NCI-H345 treated with DMSO at 0.1 percent for 48 hours (cell line): ENCODE results near the gene SLC35G4.
"Not testable (repeated sequence)": the region's sequence is repeated elsewhere in the genome, so short reads cannot be mapped to it uniquely, and the experiment has no call there.

Source experiments
- DNase-seq: peaks from one replicate; lab custom pipeline; 2025; ENCODE audit not compliant: unreplicated experiment; lab: John Stamatoyannopoulos, UW

SLC35G4 gene

GRCh38 chr18:11609488-11609887 is at the start of gene SLC35G4:
SLC35G4 (plus strand) TSS chr18:11609596; CDS start chr18:11609596, 0 bp downstream.
- not testable (repeated sequence) for DNase-seq

- no peak for DNase-seq
Measured at GRCh38 chr18:11561293-11561692, 48.1 kb upstream of the SLC35G4 start.

GRCh38 chr18:11565716-11566115 is 43.7 kb upstream of the SLC35G4 start:
- no peak for DNase-seq

- DNase-seq, result no peak
Measured at GRCh38 chr18:11566236-11566965, 43.0 kb upstream of the SLC35G4 start.

GRCh38 chr18:11567396-11567795 is 42.0 kb upstream of the SLC35G4 start:
- DNase-seq, result no peak

GRCh38 chr18:11570073-11570588 is 39.3 kb upstream of the SLC35G4 start:
- DNase-seq, result no peak

- DNase-seq, result no peak
Measured at GRCh38 chr18:11570769-11571412, 38.5 kb upstream of the SLC35G4 start.

GRCh38 chr18:11572201-11572600 is 37.2 kb upstream of the SLC35G4 start:
- no peak for DNase-seq

- no peak for DNase-seq
Measured at GRCh38 chr18:11574545-11574944, 34.9 kb upstream of the SLC35G4 start.

GRCh38 chr18:11577271-11578112 is 31.9 kb upstream of the SLC35G4 start:
- DNase-seq, result no peak

- DNase-seq, result no peak
Measured at GRCh38 chr18:11578799-11579198, 30.6 kb upstream of the SLC35G4 start.

- no peak for DNase-seq
Measured at GRCh38 chr18:11579916-11580315, 29.5 kb upstream of the SLC35G4 start.

GRCh38 chr18:11581286-11581685 is 28.1 kb upstream of the SLC35G4 start:
- no peak for DNase-seq

GRCh38 chr18:11585596-11585995 is 23.8 kb upstream of the SLC35G4 start:
- no peak for DNase-seq

- DNase-seq, result no peak
Measured at GRCh38 chr18:11586896-11587295, 22.5 kb upstream of the SLC35G4 start.

- no peak for DNase-seq
Measured at GRCh38 chr18:11587432-11587831, 22.0 kb upstream of the SLC35G4 start.

- no peak for DNase-seq
Measured at GRCh38 chr18:11587846-11588245, 21.6 kb upstream of the SLC35G4 start.

- DNase-seq, result no peak
Measured at GRCh38 chr18:11591957-11592356, 17.4 kb upstream of the SLC35G4 start.

- no peak for DNase-seq
Measured at GRCh38 chr18:11600321-11600720, 9.1 kb upstream of the SLC35G4 start.

- DNase-seq, result no peak
Measured at GRCh38 chr18:11607906-11608305, 1.5 kb upstream of the SLC35G4 start.

GRCh38 chr18:11608618-11609017 is 778 bp upstream of the SLC35G4 start:
- not testable (repeated sequence) for DNase-seq
